HG03457 (cell line): Measurements from ENCODE around the gene SPHKAP.
"Not testable (repeated sequence)": the region's sequence is repeated elsewhere in the genome, so short reads cannot be mapped to it uniquely, and the experiment has no call there.

Source experiments
- ATAC-seq: cut with Tn5 transposase; IDR thresholded peaks from one replicate; pipeline ENCODE4 v1.9.1; 2021; ENCODE audit warnings: moderate number of reproducible peaks; ENCODE audit not compliant: unreplicated experiment

Gene SPHKAP

GRCh38 chr2:228102949-228103348, 78.5 kb downstream of the SPHKAP start:
- no peak for ATAC-seq

GRCh38 chr2:228094377-228094921, 87.0 kb downstream of the SPHKAP start:
- ATAC-seq: no peak

GRCh38 chr2:228092056-228092455, 89.4 kb downstream of the SPHKAP start:
- no peak for ATAC-seq

DNA sequence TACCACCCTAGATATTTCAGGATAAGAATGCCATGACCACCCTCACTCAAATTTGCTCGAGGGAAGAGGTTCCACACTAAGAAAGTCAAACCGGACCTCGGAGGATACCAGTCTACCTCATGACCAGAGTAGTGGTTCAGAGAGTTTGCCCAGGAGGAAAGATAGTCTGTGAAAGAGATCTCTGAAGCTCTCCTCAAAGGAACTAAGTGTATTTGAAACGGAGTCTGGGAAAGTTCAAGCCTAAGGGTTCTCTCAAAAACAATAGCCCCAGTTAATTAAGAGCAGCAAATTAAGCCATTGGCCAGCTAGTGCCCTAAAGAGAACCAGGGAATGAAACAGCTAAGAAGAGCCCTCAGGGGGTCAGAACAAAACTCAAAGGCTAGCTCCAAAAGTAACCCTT, 94.9 kb downstream of the SPHKAP start:
- ATAC-seq: no peak

DNA sequence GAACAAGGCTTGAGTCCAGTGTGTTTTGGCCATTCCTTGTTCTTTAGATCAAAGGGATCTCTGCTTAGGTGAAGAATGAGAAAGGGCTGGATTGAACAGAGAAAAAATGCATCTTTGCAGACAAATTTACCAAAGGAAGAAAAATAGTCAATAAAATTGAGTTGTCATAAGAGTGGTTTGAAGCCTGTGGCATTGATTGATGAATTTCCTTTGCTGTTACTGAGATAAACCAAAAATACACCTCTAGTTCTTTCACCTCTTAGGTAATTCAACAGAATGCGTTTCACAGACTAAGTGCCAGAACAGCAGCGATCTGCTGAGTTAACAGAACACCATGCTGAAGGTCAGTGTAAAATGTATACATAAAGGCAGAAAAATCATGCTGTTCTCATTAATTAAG, 96.8 kb downstream of the SPHKAP start:
- ATAC-seq: no peak

DNA sequence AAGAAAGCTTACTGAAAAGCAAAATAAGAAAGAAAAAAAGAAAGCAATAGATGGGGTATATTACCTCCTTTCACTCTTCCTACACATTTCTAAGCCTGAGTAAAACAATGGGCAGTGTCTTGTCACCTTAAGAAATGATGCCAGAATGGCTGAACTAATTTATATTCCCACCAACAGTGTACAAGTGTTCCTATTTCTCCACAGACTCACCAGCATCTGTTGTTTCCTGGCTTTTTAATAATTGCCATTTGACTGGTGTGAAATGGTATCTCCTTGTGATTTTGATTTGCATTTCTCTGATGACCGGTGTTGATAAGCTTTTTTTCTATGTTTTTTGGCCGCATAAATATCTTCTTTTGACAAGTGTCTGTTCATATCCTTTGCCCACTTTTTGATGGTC, 98.4 kb downstream of the SPHKAP start:
- ATAC-seq: no peak

DNA sequence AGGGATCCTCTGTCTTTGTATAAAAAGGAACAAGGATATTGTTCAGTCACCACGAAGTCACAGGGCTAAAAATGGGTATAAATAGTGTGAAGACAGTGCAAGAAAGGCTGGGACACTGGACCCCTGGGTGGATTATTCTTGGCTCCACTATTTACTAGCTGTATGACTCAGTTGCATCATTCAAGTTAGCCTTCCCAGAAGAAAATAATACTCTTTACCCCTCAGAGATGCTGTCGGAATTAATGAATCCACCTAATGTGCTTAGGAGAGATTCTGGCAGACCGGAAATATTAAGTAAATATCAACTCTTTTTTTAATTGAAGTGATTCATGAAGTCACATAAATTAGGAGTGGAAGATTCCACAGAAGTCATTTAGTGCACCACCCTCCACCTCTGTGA, 98.9 kb downstream of the SPHKAP start:
- ATAC-seq: no peak

GRCh38 chr2:228079194-228079593, 102.3 kb downstream of the SPHKAP start:
- ATAC-seq: no peak

GRCh38 chr2:228076695-228077094, 104.8 kb downstream of the SPHKAP start:
- not testable (repeated sequence) for ATAC-seq

- no peak for ATAC-seq
Observed at GRCh38 chr2:228072669-228073068, 108.8 kb downstream of the SPHKAP start.

GRCh38 chr2:228067309-228067708, 114.2 kb downstream of the SPHKAP start:
- no peak for ATAC-seq

GRCh38 chr2:228066126-228066798, 115.2 kb downstream of the SPHKAP start:
- ATAC-seq: no peak

GRCh38 chr2:228065686-228066085, 115.8 kb downstream of the SPHKAP start:
- no peak for ATAC-seq

DNA sequence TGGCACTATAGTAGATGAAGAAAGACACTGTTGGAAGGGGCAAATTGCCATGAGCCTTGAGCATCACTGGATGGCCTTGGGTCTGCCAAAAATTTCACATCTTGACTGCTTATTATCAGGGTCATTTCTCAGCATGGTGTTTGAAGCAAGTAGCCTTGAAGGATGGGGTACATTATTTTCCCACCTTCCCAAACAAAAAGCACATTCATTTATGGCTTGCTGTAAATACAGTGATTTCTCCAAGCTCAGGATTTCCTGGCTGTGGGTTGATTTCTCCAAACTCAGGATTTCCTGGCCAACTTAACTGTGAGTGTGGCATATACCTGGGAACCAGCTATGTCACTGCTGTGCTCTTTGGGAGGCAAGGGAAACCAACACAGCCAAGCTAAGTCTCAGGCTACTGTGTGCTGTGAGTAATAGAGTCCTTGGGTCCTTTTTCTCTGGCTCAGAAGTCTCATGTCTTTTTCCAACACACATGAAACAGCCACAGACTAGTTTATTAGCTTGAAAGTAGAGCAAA, 116.6 kb downstream of the SPHKAP start:
- no peak for ATAC-seq

DNA sequence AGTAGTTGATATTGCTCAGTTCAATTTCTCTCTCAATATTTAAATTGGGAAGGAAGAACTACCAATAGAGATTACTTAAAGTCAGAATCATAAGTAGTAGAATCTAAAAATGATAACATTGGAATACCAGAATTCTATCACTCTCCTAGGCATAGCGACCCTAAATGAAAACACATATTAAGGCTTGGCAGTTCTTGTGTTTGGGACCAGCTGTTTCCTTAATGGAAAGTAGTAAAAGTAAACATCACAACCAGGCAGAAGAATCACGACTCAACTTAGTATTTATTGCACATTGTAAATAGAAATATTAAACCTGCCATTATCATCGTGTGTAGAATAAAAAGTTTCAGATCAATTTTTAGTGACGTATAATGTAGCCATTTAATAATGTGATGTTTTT, 117.5 kb downstream of the SPHKAP start:
- ATAC-seq: no peak

GRCh38 chr2:228063558-228063957, 117.9 kb downstream of the SPHKAP start:
- peak; percentile 49 for ATAC-seq

- no peak for ATAC-seq
Observed at GRCh38 chr2:228059735-228060134, 121.8 kb downstream of the SPHKAP start.

DNA sequence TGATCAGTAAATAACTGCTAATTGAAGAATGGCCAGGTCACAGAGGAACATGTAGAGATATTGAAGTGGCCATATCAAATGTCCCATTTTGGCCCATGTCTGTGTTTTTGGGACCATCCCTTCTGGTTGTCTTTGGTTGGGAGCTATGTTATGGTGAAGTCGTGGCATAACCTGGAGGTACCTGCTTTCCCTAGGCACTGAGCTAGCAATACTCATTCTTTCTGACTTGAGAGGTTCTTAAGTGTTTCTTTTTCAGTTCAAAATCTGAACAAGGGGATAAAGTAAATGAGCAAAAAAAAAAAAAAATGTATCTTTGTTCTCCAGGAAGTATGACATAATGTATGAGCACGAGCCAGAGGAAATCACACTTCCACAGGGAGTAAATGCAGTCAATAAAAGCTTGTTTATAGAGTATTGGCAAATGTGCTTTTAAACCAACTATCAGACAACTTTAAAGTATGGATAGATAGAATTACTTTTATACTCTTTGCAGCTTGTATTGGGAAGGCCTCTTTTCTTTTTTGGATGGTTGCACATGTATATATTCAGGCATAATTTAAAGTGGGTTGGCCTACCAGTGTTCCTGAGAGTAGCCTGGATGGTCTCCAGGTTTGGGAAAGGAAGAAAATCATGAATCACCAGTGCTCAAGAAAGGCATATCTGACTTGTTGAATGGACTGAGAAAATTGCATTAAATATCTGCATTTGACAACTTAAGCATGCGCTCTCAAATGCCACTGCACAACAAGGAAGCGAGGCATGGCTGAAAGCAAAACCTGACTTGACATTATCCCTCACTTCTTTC, 125.0 kb downstream of the SPHKAP start:
- ATAC-seq: no peak

DNA sequence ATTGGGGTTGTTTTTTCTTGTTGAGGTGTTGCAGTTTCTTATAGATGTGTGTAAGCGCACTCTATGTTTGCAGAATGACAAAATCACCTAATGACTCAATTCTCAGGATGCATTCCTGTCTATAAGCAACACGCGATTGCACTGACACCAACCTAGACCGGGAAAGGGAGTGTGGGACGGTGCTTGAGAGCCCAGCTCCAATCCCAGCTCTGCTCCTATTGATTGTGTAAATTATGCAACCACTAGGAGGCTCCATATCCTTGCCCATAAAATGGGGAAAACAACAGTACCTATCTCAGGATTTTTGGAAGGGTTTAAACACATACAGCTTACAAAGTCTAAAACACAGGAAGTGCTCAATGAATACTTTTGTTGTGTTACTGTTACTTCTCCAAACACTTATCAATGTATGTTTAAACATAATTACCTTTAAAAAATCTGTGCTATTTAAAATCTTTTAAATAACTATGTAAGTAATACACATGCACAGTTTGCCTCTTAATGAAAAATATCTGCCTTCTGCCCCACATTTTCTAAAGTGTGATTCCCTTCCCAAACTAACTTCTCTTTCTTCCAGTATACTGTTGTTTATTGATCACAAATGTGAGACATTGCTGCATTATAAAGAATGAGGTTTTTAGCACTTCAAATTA, 132.5 kb downstream of the SPHKAP start:
- ATAC-seq: no peak

GRCh38 chr2:228040995-228041394, 140.5 kb downstream of the SPHKAP start:
- ATAC-seq: no peak

GRCh38 chr2:228039752-228040534, 141.5 kb downstream of the SPHKAP start:
- ATAC-seq: peak; percentile 85
